Panc1 (cell line): ENCODE data around the gene DENND1B. TPM values are rescaled to one million over a fixed set of nuclear protein-coding genes. Genes with fewer than 3 reads are reported as not detected.

Experiments used
- ATAC-seq: fragments of 200-7000 bp; cut with Tn5 transposase; 2 replicates; pipeline ENCODE4 v1.9.1; 2020; ENCODE audit warnings: mild to moderate bottlenecking, moderate library complexity
- BruUV-seq: library from RNA; stranded (reverse); fragments of 400-500 nt; replicated peaks from 2 replicates; lab custom pipeline; 2021; lab: Mats Ljungman, UMichigan
- CTCF ChIA-PET: fragments of 300-600 bp; sonication (Branson Sonifier 250); formaldehyde crosslinking; loops from one replicate; lab custom pipeline; 2022; ENCODE audit warnings: antibody characterized with exemption; lab: Charles Lee
- POLR2A ChIA-PET: fragments of 300-600 bp; sonication (Branson Sonifier 250); formaldehyde crosslinking; loops from one replicate; lab custom pipeline; 2022; ENCODE audit warnings: antibody characterized with exemption; lab: Charles Lee
- DNase-seq: peaks from one replicate; pipeline ENCODE4 v3.0.0-alpha.2; 2010; ENCODE audit warnings: low read depth, low spot score
- H3K27ac ChIP-seq: 2 replicates; pipeline ENCODE4 v1.5.1; 2011; ENCODE audit warnings: mild to moderate bottlenecking, low read length, inconsistent platforms
- H3K27me3 ChIP-seq: fragments of 200-500 bp; sonication (Bioruptor generic); 2 replicates; pipeline ENCODE4 v1.6.0; 2014; ENCODE audit warnings: low read length, inconsistent platforms; ENCODE audit not compliant: control insufficient read depth, insufficient read depth
- H3K36me3 ChIP-seq: fragments of 200-500 bp; sonication (Bioruptor generic); 2 replicates; pipeline ENCODE4 v1.5.1; 2014; ENCODE audit warnings: inconsistent platforms, mild to moderate bottlenecking, low read length, moderate library complexity; ENCODE audit not compliant: control insufficient read depth, insufficient read depth
- H3K4me1 ChIP-seq: 2 replicates; pipeline ENCODE4 v1.5.1; 2011; ENCODE audit warnings: inconsistent platforms, mild to moderate bottlenecking, low read length, moderate library complexity; ENCODE audit not compliant: control insufficient read depth, insufficient read depth
- H3K4me3 ChIP-seq, 2 experiments: 2 replicates each; pipeline ENCODE4 v1.5.1; 2011 to 2012; ENCODE audit warnings: low read depth in 2 of 2, low read length in 2 of 2, mild to moderate bottlenecking in 2 of 2, inconsistent platforms in 1 of 2, moderate library complexity in 1 of 2
- H3K9me3 ChIP-seq: fragments of 200-500 bp; sonication (Bioruptor generic); 2 replicates; pipeline ENCODE4 v1.5.1; 2014; ENCODE audit warnings: low read depth, mild to moderate bottlenecking, inconsistent platforms, low read length, moderate library complexity; ENCODE audit not compliant: control insufficient read depth, insufficient read depth
- CTCF ChIP-seq: fragments of 450-650 bp; IDR thresholded peaks from 2 replicates; pipeline ENCODE4 v1.5.1; 2017; ENCODE audit warnings: mild to moderate bottlenecking
- POLR2AphosphoS5 ChIP-seq: IDR thresholded peaks from 2 replicates; pipeline ENCODE4 v1.6.1; 2012; ENCODE audit warnings: mild to moderate bottlenecking, low read depth, low read length, moderate library complexity
- REST ChIP-seq, 2 experiments: IDR thresholded peaks; 2 replicates each; pipeline ENCODE4 v1.6.1; 2011 to 2012; ENCODE audit warnings: low read depth in 2 of 2, control low read depth in 1 of 2, low read length in 1 of 2, mild to moderate bottlenecking in 1 of 2, moderate library complexity in 1 of 2; ENCODE audit not compliant: insufficient read depth in 1 of 2
- SIN3A ChIP-seq: IDR thresholded peaks from 2 replicates; pipeline ENCODE4 v1.6.1; 2012; ENCODE audit warnings: low read depth, mild to moderate bottlenecking, low read length, moderate library complexity, borderline replicate concordance; ENCODE audit not compliant: insufficient read depth
- TCF7L2 ChIP-seq: IDR thresholded peaks from 2 replicates; pipeline ENCODE4 v1.6.1; 2011; ENCODE audit warnings: mild to moderate bottlenecking, low read depth, low read length, inconsistent platforms
- in situ Hi-C: cut with HindIII; loops from 2 replicates; pipeline ENCODE4 v1.10.0; 2016; ENCODE audit warnings: low sequenced_read_pairs, low pct_unique_long_range_greater_than_20kb
- intact Hi-C: fragments of 100-400 bp; cut with micrococcal nuclease; formaldehyde crosslinking; loops from one replicate; pipeline ENCODE4 v1.10.0; 2022; ENCODE audit not compliant: unreplicated experiment
- total RNA-seq: library from RNA; stranded (reverse); gene quantifications from one replicate; pipeline ENCODE4 v1.2.1, GENCODE V29; 2021; ENCODE audit not compliant: unreplicated experiment

DENND1B gene
- total RNA-seq, 1 experiment from 2014 or later: 7.7 TPM

- no peak for DNase-seq
- Histone ChIP-seq H3K9me3 (no peaks in the 10 kb centered on the region), H3K36me3 (no peaks in the 10 kb centered on the region), H3K27me3 (no peaks in the 10 kb centered on the region), H3K27ac (no peak overlapping the region), H3K4me1 (no peaks in the 10 kb centered on the region), H3K4me3 (no peak overlapping the region)
- ChIA-PET POLR2A (no interaction called here), CTCF (no interaction called here)
- in situ Hi-C loops: no loop called here
- ATAC-seq: no peak
- BruUV-seq: no TSS peak
- no peak for TF ChIP-seq SIN3A
- intact Hi-C loops: no loop called here
These were observed 222.0 kb downstream of the DENND1B start for GRCh38 chr1:197553281-197553680.

- in situ Hi-C loops: no loop called here
- Histone ChIP-seq H3K9me3 (no peaks in the 10 kb centered on the region), H3K27ac (no peak overlapping the region), H3K36me3 (no peaks in the 10 kb centered on the region; the same call in 1 of the 2 replicates), H3K4me3 (no peak overlapping the region), H3K27me3 (no peaks in the 10 kb centered on the region), H3K4me1 (no peaks in the 10 kb centered on the region)
- BruUV-seq: no TSS peak
- ChIA-PET CTCF (no interaction called here), POLR2A (no interaction called here)
- TF ChIP-seq TCF7L2: no peak
- TF ChIP-seq SIN3A: no peak
- TF ChIP-seq CTCF: no peak
- no peak for TF ChIP-seq POLR2AphosphoS5
- TF ChIP-seq REST (IDR thresholded peaks at IDR 0.05; ENCODE audit: insufficient read depth in 1 of 2, low read depth in 2 of 2, low read length in 1 of 2): no peak
- intact Hi-C loops: no loop called here
- ATAC-seq (no peak), DNase-seq (no peak)
These were observed 228.3 kb downstream of the DENND1B start for GRCh38 chr1:197546989-197547388.

- no peak overlapping the region for H3K4me3 ChIP-seq
- DNase-seq: no peak
- H3K9me3 ChIP-seq: no peaks in the 10 kb centered on the region
- CTCF ChIA-PET: no interaction called here
- no peak overlapping the region for H3K27ac ChIP-seq
- H3K4me1 ChIP-seq: no peaks in the 10 kb centered on the region
- POLR2A ChIA-PET: no interaction called here
- BruUV-seq: no TSS peak
- intact Hi-C loops (no loop called here), in situ Hi-C loops (no loop called here)
- no peaks in the 10 kb centered on the region for H3K27me3 ChIP-seq
- no peaks in the 10 kb centered on the region; the same call in 1 of the 2 replicates for H3K36me3 ChIP-seq
- TF ChIP-seq CTCF: no peak
- TF ChIP-seq POLR2AphosphoS5: no peak
- TF ChIP-seq REST (IDR thresholded peaks at IDR 0.05; ENCODE audit: insufficient read depth in 1 of 2, low read depth in 2 of 2, low read length in 1 of 2): no peak
- no peak for TF ChIP-seq SIN3A
- no peak for TF ChIP-seq TCF7L2
- no peak for ATAC-seq
These were observed 230.7 kb downstream of the DENND1B start for GRCh38 chr1:197544553-197544952.
